Prostate gland (tissue), 2 donors: ENCODE results near the gene RASSF4. TPM values are rescaled to one million over a fixed set of nuclear protein-coding genes. Genes with fewer than 3 reads are reported as not detected.

Experiments
- DNase-seq: peaks from one replicate; pipeline ENCODE4 v3.0.0-alpha.2; 2019; ENCODE audit warnings: low spot score
- H3K27ac ChIP-seq, 2 donors: fragments of 200-600 bp; sonication (generic); 2 replicates each; pipeline ENCODE4 v1.5.1; 2017 to 2019
- H3K27me3 ChIP-seq: fragments of 200-600 bp; sonication (generic); replicated peaks from 2 replicates; pipeline ENCODE4 v1.5.1; 2019; ENCODE audit not compliant: insufficient read depth
- H3K36me3 ChIP-seq, 2 donors: fragments of 200-600 bp; sonication (generic); 1 replicate in 1 of 2; 2 replicates in 1 of 2; pipeline versions ENCODE4 v1.5.1 to v1.8.1; 2017 to 2019
- H3K4me1 ChIP-seq: fragments of 200-600 bp; sonication (generic); replicated peaks from 2 replicates; pipeline ENCODE4 v1.5.1; 2019
- H3K4me3 ChIP-seq, 2 donors: fragments of 200-600 bp; sonication (generic); 2 replicates each; pipeline ENCODE4 v1.5.1; 2017 to 2019
- H3K9me3 ChIP-seq: fragments of 200-600 bp; sonication (generic); 2 replicates; pipeline ENCODE4 v1.5.1; 2017
- POLR2A ChIP-seq: fragments of 450-650 bp; IDR thresholded peaks from one replicate; pipeline ENCODE4 v1.6.1; 2016; ENCODE audit warnings: antibody characterized with exemption, mild to moderate bottlenecking
- POLR2AphosphoS5 ChIP-seq: sonication (generic); formaldehyde crosslinking; IDR thresholded peaks from one replicate; pipeline ENCODE4 v1.6.1; 2017; ENCODE audit warnings: antibody characterized with exemption
- WGBS: methylation state at CpG from one replicate; pipeline ENCODE4 v1.1.5; 2018; 5-methylcytosine and 5-hydroxymethylcytosine counted together
- intact Hi-C: fragments of 100-400 bp; cut with DNase I; formaldehyde crosslinking; loops from one replicate; pipeline ENCODE4 v1.14.2; 2022
- total RNA-seq, 2 donors: library from RNA; depleted of rRNA; stranded (reverse); fragments of >200 nt; gene quantifications; one replicate each; pipeline ENCODE4 v1.1.0, GENCODE V29; 2016
- TF ChIP-seq, protein P1 (sequence below), 4 experiments: fragments of 200-600 bp in 2 of 4; fragments of 450-650 bp in 2 of 4; sonication (generic) in 2 of 4; IDR thresholded peaks; 1 replicate in 3 of 4; 2 replicates in 1 of 4; pipeline ENCODE4 v1.5.1; 2016 to 2019; ENCODE audit warnings: antibody characterized with exemption in 4 of 4, mild to moderate bottlenecking in 2 of 4, moderate library complexity in 2 of 4

RASSF4 gene, protein sequence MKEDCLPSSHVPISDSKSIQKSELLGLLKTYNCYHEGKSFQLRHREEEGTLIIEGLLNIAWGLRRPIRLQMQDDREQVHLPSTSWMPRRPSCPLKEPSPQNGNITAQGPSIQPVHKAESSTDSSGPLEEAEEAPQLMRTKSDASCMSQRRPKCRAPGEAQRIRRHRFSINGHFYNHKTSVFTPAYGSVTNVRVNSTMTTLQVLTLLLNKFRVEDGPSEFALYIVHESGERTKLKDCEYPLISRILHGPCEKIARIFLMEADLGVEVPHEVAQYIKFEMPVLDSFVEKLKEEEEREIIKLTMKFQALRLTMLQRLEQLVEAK
- 10 to 100 TPM in 1 of 2 donors, 1 to 10 TPM in 1; 6.1 to 31.0 TPM for total RNA-seq

DNA sequence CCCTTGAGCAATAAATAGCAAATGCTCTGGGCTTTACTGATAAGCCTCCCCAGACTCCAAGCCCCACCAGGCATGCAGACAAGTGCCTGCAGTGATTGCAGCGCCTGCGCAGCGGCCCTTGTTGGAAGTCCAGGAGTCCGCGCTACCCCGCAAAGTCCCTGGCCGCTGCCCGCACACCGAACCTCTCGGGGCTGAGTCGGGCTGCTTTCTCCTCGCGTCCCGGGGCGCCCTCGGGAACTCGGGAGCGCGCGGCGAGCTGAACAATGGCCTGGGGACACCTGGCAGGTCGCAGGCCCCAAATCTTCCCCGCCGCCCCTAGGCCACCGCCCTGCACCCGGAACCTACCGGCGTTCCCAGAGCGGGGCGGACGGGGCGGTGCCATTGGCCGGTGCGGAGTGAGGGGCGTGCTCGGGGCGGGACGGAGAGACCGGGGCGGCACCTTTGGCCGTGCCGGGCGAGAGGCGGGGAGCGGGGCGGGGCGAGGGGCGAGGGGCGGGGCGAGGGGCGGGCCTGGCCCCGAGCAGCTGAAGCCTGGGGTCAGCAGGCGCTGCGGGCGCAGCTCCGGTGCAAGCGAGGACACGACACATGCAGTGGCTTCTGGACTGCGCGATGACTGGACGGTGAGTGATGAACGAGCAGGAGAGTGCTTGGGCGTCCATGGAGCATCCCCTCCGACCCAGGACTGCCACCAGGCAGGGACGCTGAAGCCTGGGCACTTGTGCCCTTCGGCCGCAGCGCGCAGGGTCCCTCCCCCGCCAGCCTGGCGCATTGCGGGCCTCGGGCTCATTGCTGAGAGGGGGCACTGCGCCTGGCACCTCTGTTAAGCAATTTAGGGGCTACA is at the start of gene RASSF4:
RASSF4 (plus strand) TSS at position 556 of the 841 bp plus-strand sequence. CDS start 10,401 bp downstream, outside the sequence.
- Histone ChIP-seq H3K4me1 (peaks cover 12% of the 10 kb centered on the region), H3K4me3 (peak within 1 kb of the TSS; percentile 51 to 72), H3K9me3 (no peaks in the 10 kb centered on the region), H3K36me3 (no peaks in the 10 kb centered on the region), H3K27ac (peak within 1 kb of the TSS; percentile 74 to 76), H3K27me3 (no peaks in the 10 kb centered on the region)
- TF ChIP-seq POLR2A (peak; percentile 69), POLR2AphosphoS5 (peak; percentile 77)
- TF ChIP-seq, protein P1, sequence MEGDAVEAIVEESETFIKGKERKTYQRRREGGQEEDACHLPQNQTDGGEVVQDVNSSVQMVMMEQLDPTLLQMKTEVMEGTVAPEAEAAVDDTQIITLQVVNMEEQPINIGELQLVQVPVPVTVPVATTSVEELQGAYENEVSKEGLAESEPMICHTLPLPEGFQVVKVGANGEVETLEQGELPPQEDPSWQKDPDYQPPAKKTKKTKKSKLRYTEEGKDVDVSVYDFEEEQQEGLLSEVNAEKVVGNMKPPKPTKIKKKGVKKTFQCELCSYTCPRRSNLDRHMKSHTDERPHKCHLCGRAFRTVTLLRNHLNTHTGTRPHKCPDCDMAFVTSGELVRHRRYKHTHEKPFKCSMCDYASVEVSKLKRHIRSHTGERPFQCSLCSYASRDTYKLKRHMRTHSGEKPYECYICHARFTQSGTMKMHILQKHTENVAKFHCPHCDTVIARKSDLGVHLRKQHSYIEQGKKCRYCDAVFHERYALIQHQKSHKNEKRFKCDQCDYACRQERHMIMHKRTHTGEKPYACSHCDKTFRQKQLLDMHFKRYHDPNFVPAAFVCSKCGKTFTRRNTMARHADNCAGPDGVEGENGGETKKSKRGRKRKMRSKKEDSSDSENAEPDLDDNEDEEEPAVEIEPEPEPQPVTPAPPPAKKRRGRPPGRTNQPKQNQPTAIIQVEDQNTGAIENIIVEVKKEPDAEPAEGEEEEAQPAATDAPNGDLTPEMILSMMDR (IDR thresholded peaks at IDR 0.05): peak in 1 of 4 experiments; percentile 26
- DNase-seq: peak; percentile 89
- intact Hi-C loops: loop anchor here (2.0 to 10.0 kb wide), 3 partner anchors 15 to 575 kb away; partner anchors contain the start of genes CXCL12 and ZNF22
- WGBS: under 1% methylated on average over 45 of the region's 74 CpGs

DNA sequence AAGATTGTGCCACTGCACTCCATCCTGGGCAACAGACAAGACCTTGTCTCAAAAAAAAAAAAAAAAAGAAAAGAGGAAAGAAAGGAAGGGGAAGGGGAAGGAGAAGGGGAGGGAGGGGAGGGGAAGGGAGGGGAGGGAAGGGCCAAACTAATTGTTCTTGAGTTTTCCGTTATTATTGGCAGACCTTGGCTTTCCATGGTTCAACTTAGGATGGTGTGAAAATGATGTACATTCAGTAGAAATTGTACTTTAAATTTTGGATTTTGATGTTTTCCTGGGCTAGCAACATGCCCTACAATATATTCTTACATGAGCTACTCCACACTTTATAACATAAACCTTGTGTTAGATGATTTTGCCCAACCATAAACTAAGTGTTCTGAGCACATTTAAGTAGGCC is 49.7 kb upstream of the RASSF4 start:
- Histone ChIP-seq H3K4me1 (no peaks in the 10 kb centered on the region), H3K4me3 (no peak overlapping the region), H3K27ac (no peak overlapping the region), H3K9me3 (no peaks in the 10 kb centered on the region), H3K27me3 (no peaks in the 10 kb centered on the region), H3K36me3 (no peaks in the 10 kb centered on the region)
- intact Hi-C loops: no loop called here
- TF ChIP-seq POLR2A (no peak), POLR2AphosphoS5 (no peak)
- TF ChIP-seq, protein P1 (IDR thresholded peaks at IDR 0.05): no peak
- 86% methylated on average over 1 of the region's 1 CpG for WGBS
- DNase-seq: no peak

DNA sequence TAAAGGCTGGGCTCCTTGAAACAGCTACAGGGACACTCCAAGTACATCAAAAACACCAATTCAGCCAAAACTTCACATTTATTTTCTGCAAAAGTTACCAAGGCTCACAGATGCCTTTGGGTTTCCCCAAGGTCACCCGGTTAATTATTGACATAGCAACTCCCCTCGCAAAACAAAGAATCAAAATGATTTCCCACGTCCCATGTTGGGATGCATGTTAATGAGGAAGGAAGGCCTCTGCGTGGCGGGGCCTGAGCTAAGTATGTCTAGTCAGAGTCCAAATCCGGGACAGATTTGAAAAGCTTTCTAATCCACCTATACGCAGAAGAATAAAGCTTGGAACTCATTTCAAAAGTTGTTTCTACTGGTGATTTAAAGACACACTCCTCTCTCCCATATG is 49.0 kb upstream of the RASSF4 start:
- H3K27me3 ChIP-seq: no peaks in the 10 kb centered on the region
- no peaks in the 10 kb centered on the region for H3K9me3 ChIP-seq
- H3K4me3 ChIP-seq: no peak overlapping the region
- no peak overlapping the region for H3K27ac ChIP-seq
- TF ChIP-seq, protein P1 (IDR thresholded peaks at IDR 0.05): no peak
- no peak for TF ChIP-seq POLR2A
- TF ChIP-seq POLR2AphosphoS5: no peak
- H3K36me3 ChIP-seq: no peaks in the 10 kb centered on the region
- H3K4me1 ChIP-seq: no peaks in the 10 kb centered on the region
- WGBS: 53% methylated on average over 7 of the region's 7 CpGs
- intact Hi-C loops: no loop called here
- no peak for DNase-seq

GRCh38 chr10:44911081-44911540 is 48.5 kb upstream of the RASSF4 start, which contains the start of gene TMEM72:
TSS of gene TMEM72 (plus strand) at chr10:44911337. CDS start at chr10:44911513, 176 bp downstream.
- no peak within 1 kb of the TSS for H3K27ac ChIP-seq
- no peaks in the 10 kb centered on the region for H3K4me1 ChIP-seq

More at GRCh38 chr10:44911081-44911540, 48.5 kb upstream of the RASSF4 start, which contains the start of gene TMEM72:
- TF ChIP-seq POLR2A (no peak), POLR2AphosphoS5 (no peak)
- TF ChIP-seq, protein P1 (IDR thresholded peaks at IDR 0.05): no peak
- no peak for DNase-seq
- Histone ChIP-seq H3K36me3 (no peaks in the 10 kb centered on the region), H3K9me3 (no peaks in the 10 kb centered on the region), H3K4me3 (no peak within 1 kb of the TSS), H3K27me3 (no peaks in the 10 kb centered on the region)
- intact Hi-C loops: no loop called here
- WGBS: 25% methylated on average over 11 of the region's 12 CpGs
